Renal pelvis (tissue), 4 donors: ENCODE measurements around the gene MMP17. TPM values are rescaled to one million over a fixed set of nuclear protein-coding genes. Genes with fewer than 3 reads are reported as not detected.
"Not testable (repeated sequence)": the region's sequence is repeated elsewhere in the genome, so short reads cannot be mapped to it uniquely, and the experiment has no call there.

Experiments
- DNase-seq: peaks from one replicate; pipeline ENCODE4 v3.0.0-alpha.2; 2013
- polyA plus RNA-seq, 3 donors: library from polyadenylated mRNA; unstranded; fragments of 120-200 nt; gene quantifications; one replicate each; pipeline ENCODE4 v1.2.1, GENCODE V29; 2013; ENCODE audit not compliant: insufficient read length in 3 of 3

The MMP17 gene
- polyA plus RNA-seq, 3 donors: 0.81 to 1.6 (median 1.2) TPM

- no peak for DNase-seq
Observed at GRCh38 chr12:131863711-131864396, 35.7 kb downstream of the MMP17 start.

- DNase-seq: no peak
Observed at GRCh38 chr12:131864469-131864868, 36.3 kb downstream of the MMP17 start.

- DNase-seq: no peak
Observed at GRCh38 chr12:131865180-131865875, 37.1 kb downstream of the MMP17 start.

- DNase-seq: no peak
Observed at GRCh38 chr12:131867471-131867870, 39.3 kb downstream of the MMP17 start.

GRCh38 chr12:131867891-131868675 lies 39.9 kb downstream of the MMP17 start:
- no peak for DNase-seq

- DNase-seq: no peak
Observed at GRCh38 chr12:131869871-131870418, 41.8 kb downstream of the MMP17 start.

- no peak for DNase-seq
Observed at GRCh38 chr12:131871677-131872076, 43.5 kb downstream of the MMP17 start.

GRCh38 chr12:131872154-131873051 lies 44.2 kb downstream of the MMP17 start:
- DNase-seq: no peak

- DNase-seq: no peak
Observed at GRCh38 chr12:131873293-131873692, 45.1 kb downstream of the MMP17 start.

- not testable (repeated sequence) for DNase-seq
Observed at GRCh38 chr12:131874972-131875371, 46.8 kb downstream of the MMP17 start.

GRCh38 chr12:131877216-131877615 lies 49.0 kb downstream of the MMP17 start:
- DNase-seq: not testable (repeated sequence)

GRCh38 chr12:131878436-131878835 lies 50.2 kb downstream of the MMP17 start:
- not testable (repeated sequence) for DNase-seq

- no peak for DNase-seq
Observed at GRCh38 chr12:131882804-131883520, 54.8 kb downstream of the MMP17 start.

- DNase-seq: no peak
Observed at GRCh38 chr12:131883521-131883900, 55.3 kb downstream of the MMP17 start.

- not testable (repeated sequence) for DNase-seq
Observed at GRCh38 chr12:131885076-131885475, 56.9 kb downstream of the MMP17 start.

- no peak for DNase-seq
Observed at GRCh38 chr12:131885543-131886057, 57.4 kb downstream of the MMP17 start.

GRCh38 chr12:131891722-131892121 lies 63.5 kb downstream of the MMP17 start:
- DNase-seq: not testable (repeated sequence)

GRCh38 chr12:131892711-131893604 lies 64.8 kb downstream of the MMP17 start:
- no peak for DNase-seq

- DNase-seq: no peak
Observed at GRCh38 chr12:131893605-131894312, 65.6 kb downstream of the MMP17 start.
